Mesothelial cell of epicardium (in vitro differentiated cells): ENCODE measurements around the gene TFF3. TPM values are rescaled to one million over a fixed set of nuclear protein-coding genes. Genes with fewer than 3 reads are reported as not detected.

Source experiments
- DNase-seq, 2 experiments: peaks; one replicate each; pipeline ENCODE4 v3.0.0; 2021; ENCODE audit warnings: low spot score in 2 of 2; ENCODE audit not compliant: unreplicated experiment in 2 of 2
- H3K27ac Mint-ChIP-seq: 2 replicates; pipeline ENCODE4 v1.8.0; 2021; ENCODE audit warnings: mixed read lengths
- H3K27me3 Mint-ChIP-seq: 2 replicates; pipeline ENCODE4 v1.8.0; 2021; ENCODE audit warnings: low read depth, mixed read lengths
- H3K36me3 Mint-ChIP-seq: 2 replicates; pipeline ENCODE4 v1.8.0; 2021; ENCODE audit warnings: mixed read lengths
- H3K4me1 Mint-ChIP-seq: 2 replicates; pipeline ENCODE4 v1.8.0; 2021; ENCODE audit warnings: mixed read lengths
- H3K4me3 Mint-ChIP-seq: 2 replicates; pipeline ENCODE4 v1.8.0; 2021; ENCODE audit warnings: mild to moderate bottlenecking, moderate library complexity, mixed read lengths
- H3K9me3 Mint-ChIP-seq: 2 replicates; pipeline ENCODE4 v1.8.0; 2021; ENCODE audit warnings: mixed read lengths
- CTCF ChIP-seq: fragments of 200-600 bp; sonication (generic); IDR thresholded peaks from one replicate; pipeline ENCODE4 v1.5.0; 2021; ENCODE audit warnings: antibody characterized with exemption; ENCODE audit not compliant: unreplicated experiment
- total RNA-seq: library from RNA; stranded (reverse); gene quantifications from 3 replicates; pipeline ENCODE4 v1.2.1, GENCODE V29; 2021

Gene TFF3
- total RNA-seq, 1 donor from 2014 or later = not detected

DNA sequence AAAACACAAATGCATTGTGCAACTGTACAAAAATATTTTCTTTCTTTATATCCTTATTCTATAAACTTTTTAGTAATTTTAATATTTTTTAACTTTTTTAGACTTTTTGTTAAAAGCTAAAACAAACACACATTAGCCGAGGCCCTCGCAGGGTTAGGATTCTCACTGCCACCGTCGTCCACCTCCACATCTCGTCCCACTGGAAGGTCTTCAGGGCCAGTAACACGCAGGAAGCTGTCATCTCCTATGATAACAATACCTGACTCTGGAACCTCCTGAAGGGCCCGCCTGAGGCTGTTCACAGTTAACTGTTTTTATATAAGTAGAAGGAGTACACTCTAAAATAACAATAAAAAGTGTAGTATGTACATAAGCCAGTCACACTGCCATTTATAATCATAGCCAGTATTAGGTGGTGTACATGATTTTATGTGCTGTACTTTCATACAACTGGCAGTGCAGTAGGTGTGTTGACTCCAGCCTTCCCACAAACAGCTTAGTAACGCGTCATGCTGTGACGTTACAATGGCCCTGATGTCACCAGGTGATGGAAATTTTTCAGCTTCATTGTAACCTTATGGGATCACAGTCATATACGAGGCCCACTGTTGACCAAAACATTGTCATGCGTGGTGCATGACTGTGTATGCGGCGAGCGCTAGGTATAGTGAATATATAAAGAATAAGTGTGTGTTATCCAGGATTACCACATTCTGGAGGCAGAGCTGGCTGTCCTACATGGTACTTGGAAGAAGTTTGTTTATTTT lies 26.8 kb upstream of the TFF3 start:
- Mint-ChIP-seq H3K4me1 (no peaks in the 10 kb centered on the region), H3K27ac (no peak overlapping the region), H3K27me3 (peaks cover 7% of the 10 kb centered on the region), H3K9me3 (no peaks in the 10 kb centered on the region), H3K36me3 (no peaks in the 10 kb centered on the region), H3K4me3 (no peak overlapping the region)
- no peak for TF ChIP-seq CTCF
- DNase-seq = no peak

- DNase-seq = no peak
- no peak for TF ChIP-seq CTCF
- Mint-ChIP-seq H3K9me3 (no peaks in the 10 kb centered on the region), H3K4me1 (peaks cover 7% of the 10 kb centered on the region), H3K27me3 (peaks cover 4% of the 10 kb centered on the region), H3K36me3 (no peaks in the 10 kb centered on the region), H3K4me3 (no peak overlapping the region), H3K27ac (no peak overlapping the region)
Observed at GRCh38 chr21:42340187-42341050, 25.2 kb upstream of the TFF3 start.

DNA sequence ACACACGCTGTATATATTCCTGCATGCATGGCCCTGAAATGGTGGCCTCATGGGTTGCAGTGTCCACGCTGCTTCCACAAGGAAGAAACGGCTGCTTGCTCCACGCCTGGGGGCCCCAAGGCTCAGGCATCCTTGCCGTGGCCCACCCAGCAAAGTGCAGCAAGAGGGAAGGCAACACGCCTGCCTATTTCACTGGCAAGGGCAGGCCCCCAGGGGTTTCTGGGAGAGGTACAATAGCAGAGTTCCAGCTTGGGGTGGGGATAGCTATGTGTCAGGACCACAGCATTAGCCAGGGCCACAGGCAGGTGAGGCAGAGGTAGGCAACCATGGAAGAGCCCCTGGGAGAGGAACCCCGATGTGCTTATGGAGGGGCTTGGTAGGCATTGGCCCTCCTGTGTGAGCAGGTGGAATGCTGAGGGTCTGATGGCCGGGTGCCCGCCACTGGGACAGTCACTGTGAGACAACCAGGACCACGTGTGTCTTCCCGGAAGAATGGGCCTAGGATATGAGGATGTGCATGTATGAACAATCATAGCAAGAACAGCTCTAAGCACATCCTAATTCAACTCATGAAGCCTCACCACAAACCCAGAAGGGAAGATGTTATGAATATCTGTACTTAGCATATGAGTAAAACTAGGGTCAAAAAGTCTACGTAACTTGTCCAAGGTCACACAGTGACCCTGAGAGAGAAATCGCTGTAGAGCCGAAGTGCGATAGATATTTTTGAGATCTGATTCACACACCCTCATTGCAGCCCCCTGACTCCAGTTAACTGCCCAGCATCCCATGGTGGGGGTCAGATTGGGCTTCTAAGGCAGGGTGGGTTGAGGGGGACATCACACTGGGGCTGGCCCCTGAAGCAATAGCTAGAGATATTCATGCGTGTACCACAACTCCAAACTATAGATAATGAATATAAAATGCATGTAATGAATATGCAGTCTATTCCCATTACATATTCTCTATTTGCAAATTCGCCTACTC lies 23.8 kb upstream of the TFF3 start:
- TF ChIP-seq CTCF = no peak
- H3K36me3 Mint-ChIP-seq = no peaks in the 10 kb centered on the region
- peaks cover 2% of the 10 kb centered on the region for H3K27me3 Mint-ChIP-seq
- peaks cover 7% of the 10 kb centered on the region for H3K4me1 Mint-ChIP-seq
- no peak for DNase-seq
- H3K9me3 Mint-ChIP-seq = no peaks in the 10 kb centered on the region
- H3K27ac Mint-ChIP-seq = no peak overlapping the region
- H3K4me3 Mint-ChIP-seq = no peak overlapping the region

DNA sequence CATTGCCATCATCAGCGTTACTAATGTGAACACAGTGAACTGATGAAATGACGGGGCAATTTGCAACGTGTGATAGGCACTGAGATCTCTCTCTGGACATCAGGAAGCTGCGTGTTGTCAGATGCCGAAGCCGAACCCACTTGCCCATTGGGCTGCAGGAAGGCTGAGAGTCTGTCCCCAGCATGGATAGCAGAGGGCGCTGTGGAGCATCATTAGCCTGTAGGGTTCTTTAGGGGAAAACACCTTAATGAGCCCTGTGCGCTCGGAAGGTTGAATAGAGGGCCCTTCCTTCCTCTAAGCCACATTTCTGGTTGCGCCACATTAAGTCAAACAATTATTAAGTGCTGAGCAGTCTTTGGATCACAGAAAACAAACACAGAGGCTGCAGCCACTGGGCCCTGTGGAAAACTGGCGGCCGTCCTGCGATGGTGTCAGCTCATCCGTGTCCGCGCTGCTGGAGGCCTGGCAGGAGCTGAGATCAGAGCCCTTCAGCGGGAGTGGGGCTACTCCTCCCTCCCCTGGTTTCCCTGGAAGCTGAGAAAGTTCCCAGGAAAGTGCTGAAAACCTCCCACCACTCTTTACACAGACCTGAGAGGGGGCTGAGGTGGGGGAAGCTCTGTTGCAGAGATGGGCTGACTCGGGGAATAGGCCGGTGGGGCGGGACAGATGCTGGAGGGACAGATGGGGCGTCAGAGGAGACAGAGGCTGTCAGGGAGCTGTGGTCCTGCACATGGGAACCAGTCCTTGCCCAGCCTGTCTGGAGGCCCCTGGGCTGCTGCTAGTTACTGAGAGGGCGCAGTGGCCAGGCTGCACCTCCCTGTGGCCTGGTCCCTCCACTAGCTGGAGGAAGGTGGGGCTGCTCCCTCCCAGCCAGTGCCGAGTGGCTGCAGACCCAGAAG lies 22.9 kb upstream of the TFF3 start:
- peak in 1 of 2 experiments; percentile 57 for DNase-seq
- H3K9me3 Mint-ChIP-seq = no peaks in the 10 kb centered on the region
- H3K27ac Mint-ChIP-seq = no peak overlapping the region
- TF ChIP-seq CTCF = no peak
- no peaks in the 10 kb centered on the region for H3K36me3 Mint-ChIP-seq
- peaks cover 2% of the 10 kb centered on the region for H3K27me3 Mint-ChIP-seq
- peaks cover 7% of the 10 kb centered on the region for H3K4me1 Mint-ChIP-seq
- H3K4me3 Mint-ChIP-seq = no peak overlapping the region
